B cell (primary cell): Measurements from ENCODE around the gene PSMC6.

Experiments used
- EZH2 ChIP-seq: IDR thresholded peaks from 2 replicates; pipeline ENCODE4 v1.6.1; 2012; ENCODE audit warnings: borderline replicate concordance, low read depth, mild to moderate bottlenecking, moderate library complexity, low read length; ENCODE audit not compliant: insufficient read depth, poor library complexity, severe bottlenecking
- TF ChIP-seq, protein P1 (sequence below): fragments of 200-600 bp; IDR thresholded peaks from one replicate; pipeline ENCODE4 v1.8.0; 2022; ENCODE audit warnings: antibody characterized with exemption, mild to moderate bottlenecking

GRCh38 chr14:52661314-52661713 lies 45.7 kb upstream of the PSMC6 start:
- TF ChIP-seq, protein P1, sequence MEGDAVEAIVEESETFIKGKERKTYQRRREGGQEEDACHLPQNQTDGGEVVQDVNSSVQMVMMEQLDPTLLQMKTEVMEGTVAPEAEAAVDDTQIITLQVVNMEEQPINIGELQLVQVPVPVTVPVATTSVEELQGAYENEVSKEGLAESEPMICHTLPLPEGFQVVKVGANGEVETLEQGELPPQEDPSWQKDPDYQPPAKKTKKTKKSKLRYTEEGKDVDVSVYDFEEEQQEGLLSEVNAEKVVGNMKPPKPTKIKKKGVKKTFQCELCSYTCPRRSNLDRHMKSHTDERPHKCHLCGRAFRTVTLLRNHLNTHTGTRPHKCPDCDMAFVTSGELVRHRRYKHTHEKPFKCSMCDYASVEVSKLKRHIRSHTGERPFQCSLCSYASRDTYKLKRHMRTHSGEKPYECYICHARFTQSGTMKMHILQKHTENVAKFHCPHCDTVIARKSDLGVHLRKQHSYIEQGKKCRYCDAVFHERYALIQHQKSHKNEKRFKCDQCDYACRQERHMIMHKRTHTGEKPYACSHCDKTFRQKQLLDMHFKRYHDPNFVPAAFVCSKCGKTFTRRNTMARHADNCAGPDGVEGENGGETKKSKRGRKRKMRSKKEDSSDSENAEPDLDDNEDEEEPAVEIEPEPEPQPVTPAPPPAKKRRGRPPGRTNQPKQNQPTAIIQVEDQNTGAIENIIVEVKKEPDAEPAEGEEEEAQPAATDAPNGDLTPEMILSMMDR, result no peak
- TF ChIP-seq EZH2, result no peak
